DMS153 treated with DMSO at 0.1 percent for 48 hours (cell line): ENCODE results near the gene TEX30.
A peak's percentile ranks its signal among the peaks of the same experiment; 100 is the strongest.
"Not testable (repeated sequence)": the region's sequence is repeated elsewhere in the genome, so short reads cannot be mapped to it uniquely, and the experiment has no call there.

Source experiments
- DNase-seq: peaks from one replicate; lab custom pipeline; 2025; ENCODE audit not compliant: unreplicated experiment; lab: John Stamatoyannopoulos, UW

TEX30 gene

GRCh38 chr13:102773441-102774213 lies at the start of gene TEX30:
TSS of gene TEX30 (minus strand) at chr13:102773786. CDS start at chr13:102770026, 3,760 bp downstream.
- DNase-seq = peak; percentile 63

GRCh38 chr13:102817907-102818306 lies 44.3 kb upstream of the TEX30 start:
- DNase-seq = no peak

- DNase-seq = no peak
Measured at GRCh38 chr13:102817241-102817640, 43.7 kb upstream of the TEX30 start.

- no peak for DNase-seq
Measured at GRCh38 chr13:102816708-102817107, 43.1 kb upstream of the TEX30 start.

GRCh38 chr13:102815788-102816187 lies 42.2 kb upstream of the TEX30 start:
- no peak for DNase-seq

- no peak for DNase-seq
Measured at GRCh38 chr13:102814793-102815192, 41.2 kb upstream of the TEX30 start.

GRCh38 chr13:102814025-102814607 lies 40.5 kb upstream of the TEX30 start:
- no peak for DNase-seq

GRCh38 chr13:102812611-102813287 lies 39.2 kb upstream of the TEX30 start:
- DNase-seq = no peak

GRCh38 chr13:102807699-102808098 lies 34.1 kb upstream of the TEX30 start:
- DNase-seq = no peak

GRCh38 chr13:102805680-102806079 lies 32.1 kb upstream of the TEX30 start:
- DNase-seq = no peak

GRCh38 chr13:102800145-102801041 lies 26.8 kb upstream of the TEX30 start:
- DNase-seq = peak; percentile 53

GRCh38 chr13:102799426-102800144 lies 26.0 kb upstream of the TEX30 start:
- no peak for DNase-seq

GRCh38 chr13:102798581-102799425 lies 25.2 kb upstream of the TEX30 start, which contains the start of the genes BIVM and POGLUT2:
TSS of gene BIVM (plus strand) at chr13:102799119. CDS start at chr13:102807268, 8,149 bp downstream.
TSS of gene POGLUT2 (minus strand) at chr13:102798976. CDS start at chr13:102798670, 306 bp downstream.
- DNase-seq = peak; percentile 87

- DNase-seq = no peak
Measured at GRCh38 chr13:102793611-102794355, 20.2 kb upstream of the TEX30 start.

GRCh38 chr13:102792396-102792795 lies 18.8 kb upstream of the TEX30 start:
- no peak for DNase-seq

- DNase-seq = no peak
Measured at GRCh38 chr13:102788683-102789082, 15.1 kb upstream of the TEX30 start.

- DNase-seq = no peak
Measured at GRCh38 chr13:102784483-102784882, 10.9 kb upstream of the TEX30 start.

GRCh38 chr13:102781591-102781990 lies 8.0 kb upstream of the TEX30 start:
- DNase-seq = no peak

- not testable (repeated sequence) for DNase-seq
Measured at GRCh38 chr13:102780656-102781055, 7.1 kb upstream of the TEX30 start.
